ENCODE measurements around the gene CELF1. TPM values are rescaled to one million over a fixed set of nuclear protein-coding genes. Genes with fewer than 3 reads are reported as not detected.
"Not testable (repeated sequence)": the region's sequence is repeated elsewhere in the genome, so short reads cannot be mapped to it uniquely, and the experiment has no call there.

The CELF1 gene
- total RNA-seq, 1 donor from 2014 or later: 76.3 TPM

GRCh38 chr11:47533690-47534151, 19.2 kb downstream of the CELF1 start:
- H3K27me3 ChIP-seq (ENCODE audit: control insufficient read depth, insufficient read depth, low read length): no peaks in the 10 kb centered on the region
- no peak for TF ChIP-seq CTCF (IDR thresholded peaks at IDR 0.05; ENCODE audit: insufficient read depth, low read length, poor library complexity, severe bottlenecking)
- no peak for DNase-seq (ENCODE audit: low read depth)
- H3K4me3 ChIP-seq (ENCODE audit: low read depth, low read length): no peak overlapping the region
- no peaks in the 10 kb centered on the region for H3K36me3 ChIP-seq (ENCODE audit: control insufficient read depth, insufficient read depth, low read length)

GRCh38 chr11:47532597-47533213, 20.2 kb downstream of the CELF1 start:
- DNase-seq (ENCODE audit: low read depth): no peak
- no peaks in the 10 kb centered on the region for H3K36me3 ChIP-seq (ENCODE audit: control insufficient read depth, insufficient read depth, low read length)
- TF ChIP-seq CTCF (IDR thresholded peaks at IDR 0.05; ENCODE audit: insufficient read depth, low read length, poor library complexity, severe bottlenecking): no peak

GRCh38 chr11:47531666-47532065, 21.3 kb downstream of the CELF1 start:
- H3K36me3 ChIP-seq (ENCODE audit: control insufficient read depth, insufficient read depth, low read length): no peaks in the 10 kb centered on the region
- DNase-seq (ENCODE audit: low read depth): no peak
- no peak for TF ChIP-seq CTCF (IDR thresholded peaks at IDR 0.05; ENCODE audit: insufficient read depth, low read length, poor library complexity, severe bottlenecking)
- H3K27me3 ChIP-seq (ENCODE audit: control insufficient read depth, insufficient read depth, low read length): no peaks in the 10 kb centered on the region
- H3K4me3 ChIP-seq (ENCODE audit: low read depth, low read length): no peak overlapping the region

More at GRCh38 chr11:47532597-47533213, 20.2 kb downstream of the CELF1 start:
- Histone ChIP-seq H3K27me3 (ENCODE audit: control insufficient read depth, insufficient read depth, low read length) (no peaks in the 10 kb centered on the region), H3K4me3 (ENCODE audit: low read depth, low read length) (no peak overlapping the region)

- not testable (repeated sequence) for H3K4me3 ChIP-seq (ENCODE audit: low read depth, low read length); DNase-seq (ENCODE audit: low read depth); H3K36me3 ChIP-seq (ENCODE audit: control insufficient read depth, insufficient read depth, low read length); H3K27me3 ChIP-seq (ENCODE audit: control insufficient read depth, insufficient read depth, low read length)
Measured at GRCh38 chr11:47530721-47531120, 22.2 kb downstream of the CELF1 start.

- DNase-seq (ENCODE audit: low read depth): no peak
- no peak for TF ChIP-seq CTCF (IDR thresholded peaks at IDR 0.05; ENCODE audit: insufficient read depth, low read length, poor library complexity, severe bottlenecking)
- Histone ChIP-seq H3K4me3 (ENCODE audit: low read depth, low read length) (no peak overlapping the region), H3K36me3 (ENCODE audit: control insufficient read depth, insufficient read depth, low read length) (no peaks in the 10 kb centered on the region), H3K27me3 (ENCODE audit: control insufficient read depth, insufficient read depth, low read length) (no peaks in the 10 kb centered on the region)
Measured at GRCh38 chr11:47529951-47530350, 23.0 kb downstream of the CELF1 start.

GRCh38 chr11:47527186-47527585, 25.7 kb downstream of the CELF1 start:
- H3K27me3 ChIP-seq (ENCODE audit: control insufficient read depth, insufficient read depth, low read length): no peaks in the 10 kb centered on the region
- DNase-seq (ENCODE audit: low read depth): no peak
- no peak for TF ChIP-seq CTCF (IDR thresholded peaks at IDR 0.05; ENCODE audit: insufficient read depth, low read length, poor library complexity, severe bottlenecking)
- H3K4me3 ChIP-seq (ENCODE audit: low read depth, low read length): no peak overlapping the region
- H3K36me3 ChIP-seq (ENCODE audit: control insufficient read depth, insufficient read depth, low read length): no peaks in the 10 kb centered on the region

- H3K36me3 ChIP-seq (ENCODE audit: control insufficient read depth, insufficient read depth, low read length); H3K27me3 ChIP-seq (ENCODE audit: control insufficient read depth, insufficient read depth, low read length); H3K4me3 ChIP-seq (ENCODE audit: low read depth, low read length); DNase-seq (ENCODE audit: low read depth): not testable (repeated sequence)
Measured at GRCh38 chr11:47526032-47526431, 26.9 kb downstream of the CELF1 start.

Data from kidney epithelial cell (primary cell).